ENCODE results near the gene ARL6IP6. TPM values are rescaled to one million over a fixed set of nuclear protein-coding genes. Genes with fewer than 3 reads are reported as not detected.
"Not testable (repeated sequence)": the region's sequence is repeated elsewhere in the genome, so short reads cannot be mapped to it uniquely, and the experiment has no call there.

The ARL6IP6 gene
- total and polyA plus RNA-seq, 8 donors, result 2.2 to 134 (median 12.8) TPM

DNA sequence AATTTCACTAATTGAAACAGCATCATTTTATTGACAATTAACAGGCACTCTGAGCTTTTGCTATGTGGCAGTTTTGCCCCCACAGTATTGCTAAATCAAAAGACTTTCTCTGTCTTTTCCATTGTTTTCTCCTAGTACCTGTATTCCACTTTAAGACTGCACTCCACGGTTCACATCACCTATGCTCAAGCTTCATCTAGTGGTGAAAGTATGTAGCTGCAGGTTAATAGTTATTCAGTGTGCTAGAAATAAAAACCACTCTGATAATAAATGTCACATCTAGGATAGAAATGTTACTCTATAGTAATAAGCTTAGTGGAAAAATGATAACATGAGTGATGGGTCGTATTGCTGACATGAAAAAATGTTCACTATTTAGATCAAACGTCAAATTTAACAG, 24.6 kb downstream of the ARL6IP6 start:
- TF ChIP-seq, protein P1, sequence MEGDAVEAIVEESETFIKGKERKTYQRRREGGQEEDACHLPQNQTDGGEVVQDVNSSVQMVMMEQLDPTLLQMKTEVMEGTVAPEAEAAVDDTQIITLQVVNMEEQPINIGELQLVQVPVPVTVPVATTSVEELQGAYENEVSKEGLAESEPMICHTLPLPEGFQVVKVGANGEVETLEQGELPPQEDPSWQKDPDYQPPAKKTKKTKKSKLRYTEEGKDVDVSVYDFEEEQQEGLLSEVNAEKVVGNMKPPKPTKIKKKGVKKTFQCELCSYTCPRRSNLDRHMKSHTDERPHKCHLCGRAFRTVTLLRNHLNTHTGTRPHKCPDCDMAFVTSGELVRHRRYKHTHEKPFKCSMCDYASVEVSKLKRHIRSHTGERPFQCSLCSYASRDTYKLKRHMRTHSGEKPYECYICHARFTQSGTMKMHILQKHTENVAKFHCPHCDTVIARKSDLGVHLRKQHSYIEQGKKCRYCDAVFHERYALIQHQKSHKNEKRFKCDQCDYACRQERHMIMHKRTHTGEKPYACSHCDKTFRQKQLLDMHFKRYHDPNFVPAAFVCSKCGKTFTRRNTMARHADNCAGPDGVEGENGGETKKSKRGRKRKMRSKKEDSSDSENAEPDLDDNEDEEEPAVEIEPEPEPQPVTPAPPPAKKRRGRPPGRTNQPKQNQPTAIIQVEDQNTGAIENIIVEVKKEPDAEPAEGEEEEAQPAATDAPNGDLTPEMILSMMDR (IDR thresholded peaks at IDR 0.05), result peak in 3 of 7 experiments; percentile 12 to 37 (median 22)
- TF ChIP-seq POLR2AphosphoS5 (IDR thresholded peaks at IDR 0.05) (no peak), EP300 (IDR thresholded peaks at IDR 0.05) (no peak), POLR2A (IDR thresholded peaks at IDR 0.05) (no peak)
- no peak overlapping the region for H3K27ac ChIP-seq
- peak in 1 of 2 donors; percentile 25 for DNase-seq
- no peaks in the 10 kb centered on the region for H3K27me3 ChIP-seq
- H3K9me3 ChIP-seq, result no peaks in the 10 kb centered on the region
- peaks cover 0 to 32% (median 15%) of the 10 kb centered on the region in 4 donors for H3K36me3 ChIP-seq
- 52 to 63% (median 56%) methylated on average over 3 of the region's 3 CpGs for WGBS, 5 donors
- no peak overlapping the region for H3K4me3 ChIP-seq
- intact Hi-C loops (cut with DNase I; ENCODE audit: low total_unique reads), result no loop called here
- H3K4me1 ChIP-seq, result no peaks in the 10 kb centered on the region

DNA sequence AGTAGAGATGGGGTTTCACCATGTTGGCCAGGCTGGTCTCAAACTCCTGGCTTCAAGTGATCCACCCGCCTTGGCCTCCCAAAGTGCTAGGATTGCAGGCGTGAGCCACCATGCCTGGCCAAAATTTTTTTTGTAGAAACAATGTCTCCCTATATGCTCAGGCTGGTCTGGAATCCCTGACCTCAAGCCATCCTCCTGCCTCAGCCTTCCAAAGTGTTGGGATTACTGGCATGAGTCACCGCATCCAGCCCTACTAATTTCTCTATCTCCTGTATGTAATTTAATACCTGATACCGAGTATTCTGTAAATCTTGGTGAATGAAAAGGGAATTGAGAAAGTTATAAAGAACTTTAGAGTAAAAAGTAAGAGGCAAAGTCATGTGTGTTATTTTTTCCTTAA, 29.3 kb downstream of the ARL6IP6 start:
- intact Hi-C loops (cut with DNase I; ENCODE audit: low total_unique reads); DNase-seq; H3K4me3 ChIP-seq; H3K27me3 ChIP-seq; H3K9me3 ChIP-seq; H3K4me1 ChIP-seq; H3K27ac ChIP-seq: not testable (repeated sequence)
- 79 to 96% (median 90%) methylated on average over 4 of the region's 4 CpGs for WGBS, 5 donors
- peaks cover 0 to 31% (median 17%) of the 10 kb centered on the region in 4 donors for H3K36me3 ChIP-seq

DNA sequence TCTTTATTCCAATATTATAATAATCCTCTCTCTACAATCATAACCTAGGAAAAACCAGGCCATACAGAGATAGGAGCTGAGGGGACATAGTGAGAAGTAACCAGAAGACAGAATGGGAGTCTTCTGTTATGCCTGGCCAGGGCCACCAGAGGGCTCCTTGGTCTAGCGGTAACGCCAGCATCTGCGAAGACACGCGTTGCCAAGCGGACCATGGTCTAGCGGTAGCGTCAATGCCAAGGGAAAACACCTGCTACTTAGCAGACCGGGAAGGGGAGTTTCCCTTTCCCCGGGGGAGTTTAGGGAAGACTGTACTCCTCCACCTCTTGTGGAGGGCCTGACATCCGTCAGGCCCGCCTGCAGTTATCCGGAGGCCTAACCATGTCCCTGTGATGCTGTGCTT, 36.6 kb downstream of the ARL6IP6 start:
- H3K9me3 ChIP-seq, result no peaks in the 10 kb centered on the region
- TF ChIP-seq, protein P1 (IDR thresholded peaks at IDR 0.05), result no peak
- no peak overlapping the region for H3K4me3 ChIP-seq
- WGBS, 5 donors, result 87 to 96% (median 89%) methylated on average over 13 of the region's 13 CpGs
- H3K27me3 ChIP-seq, result no peaks in the 10 kb centered on the region
- H3K36me3 ChIP-seq, result peaks cover 10 to 48% (median 45%) of the 10 kb centered on the region in 4 donors
- intact Hi-C loops (cut with DNase I; ENCODE audit: low total_unique reads), result no loop called here
- no peaks in the 10 kb centered on the region for H3K4me1 ChIP-seq
- no peak overlapping the region for H3K27ac ChIP-seq
- DNase-seq, result peak in 1 of 2 donors; percentile 35

DNA sequence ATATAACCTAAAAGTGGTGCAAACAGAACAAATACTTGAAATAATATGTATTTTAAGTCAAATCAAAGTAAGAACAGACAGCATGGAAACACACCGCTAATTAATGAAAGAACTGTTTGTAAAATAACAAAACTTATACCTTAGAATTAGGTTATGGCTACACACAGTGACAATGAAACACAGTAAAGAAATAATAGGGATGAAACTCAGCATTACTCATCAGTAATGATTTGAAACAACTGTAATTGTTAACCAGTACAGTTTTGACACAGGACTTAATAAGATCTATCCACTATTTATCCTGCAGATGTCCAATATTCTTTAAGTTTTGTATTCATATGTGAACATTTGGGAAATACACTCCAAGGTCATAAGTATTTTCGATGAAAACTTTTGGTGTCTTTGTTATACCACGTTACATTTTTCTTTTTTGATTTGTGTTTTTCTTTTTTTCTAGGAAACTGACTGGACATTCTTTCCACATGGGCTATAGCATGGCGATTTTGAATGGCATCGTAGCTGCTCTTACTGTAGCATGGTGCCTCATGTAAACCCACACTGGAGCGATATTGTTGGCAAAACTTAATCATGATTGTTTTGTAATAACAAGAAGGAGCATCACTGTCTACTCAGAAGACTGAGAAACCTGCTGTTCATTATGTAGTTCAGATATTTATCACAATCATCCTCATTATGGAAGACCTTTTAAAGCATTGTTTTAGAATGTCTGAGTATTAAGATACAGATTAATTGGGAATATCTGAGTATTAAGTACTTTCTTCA, 41.1 kb downstream of the ARL6IP6 start:
- peaks cover 10 to 50% (median 41%) of the 10 kb centered on the region in 4 donors for H3K36me3 ChIP-seq
- H3K9me3 ChIP-seq, result no peaks in the 10 kb centered on the region
- no peaks in the 10 kb centered on the region for H3K4me1 ChIP-seq
- TF ChIP-seq POLR2A (IDR thresholded peaks at IDR 0.05), result no peak
- no peak for TF ChIP-seq POLR2AphosphoS5 (IDR thresholded peaks at IDR 0.05)
- TF ChIP-seq EP300 (IDR thresholded peaks at IDR 0.05), result no peak
- TF ChIP-seq, protein P1 (IDR thresholded peaks at IDR 0.05), result no peak
- 89 to 95% (median 90%) methylated on average over 6 of the region's 6 CpGs for WGBS, 5 donors
- no peaks in the 10 kb centered on the region for H3K27me3 ChIP-seq
- intact Hi-C loops (cut with DNase I; ENCODE audit: low total_unique reads), result no loop called here
- no peak for DNase-seq
- H3K4me3 ChIP-seq, result no peak overlapping the region
- H3K27ac ChIP-seq, result no peak overlapping the region

DNA sequence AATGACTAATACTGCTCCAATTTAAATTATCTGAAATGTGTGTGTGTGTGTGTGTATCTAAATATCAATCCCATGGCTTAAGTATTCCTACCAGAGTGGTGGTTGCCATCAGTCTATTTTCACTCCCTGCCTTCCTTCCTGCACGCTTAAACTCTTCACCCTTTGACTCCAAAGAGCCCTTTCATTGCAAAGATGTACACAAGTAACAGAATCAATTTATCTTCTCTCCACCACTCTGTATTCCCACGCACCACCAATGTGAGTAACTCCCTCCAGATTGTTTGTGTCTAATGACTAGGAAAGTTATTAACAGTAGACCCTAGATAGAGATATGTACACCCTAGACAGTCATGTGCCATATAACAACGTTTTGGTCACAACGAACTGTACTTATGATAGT, 42.8 kb downstream of the ARL6IP6 start:
- Histone ChIP-seq H3K27me3 (no peaks in the 10 kb centered on the region), H3K27ac (no peak overlapping the region), H3K4me3 (no peak overlapping the region), H3K36me3 (peaks cover 8 to 46% (median 33%) of the 10 kb centered on the region in 4 donors), H3K9me3 (no peaks in the 10 kb centered on the region), H3K4me1 (no peaks in the 10 kb centered on the region)
- intact Hi-C loops (cut with DNase I; ENCODE audit: low total_unique reads), result no loop called here
- DNase-seq, result no peak
- TF ChIP-seq POLR2AphosphoS5 (IDR thresholded peaks at IDR 0.05) (no peak), EP300 (IDR thresholded peaks at IDR 0.05) (no peak), POLR2A (IDR thresholded peaks at IDR 0.05) (no peak)
- TF ChIP-seq, protein P1 (IDR thresholded peaks at IDR 0.05), result no peak
- 74 to 81% (median 77%) methylated on average over 4 of the region's 4 CpGs for WGBS, 5 donors
